Suprapubic skin (tissue), 3 donors: ENCODE measurements around the gene CELSR1.

ENCODE experiments used
- CTCF ChIP-seq, 2 donors: fragments of 200-600 bp in 1 of 2; fragments of 450-650 bp in 1 of 2; sonication (generic) in 1 of 2; IDR thresholded peaks; one replicate each; pipeline ENCODE4 v1.5.1; 2016 to 2019; ENCODE audit warnings: antibody characterized with exemption in 2 of 2, mild to moderate bottlenecking in 1 of 2, moderate library complexity in 1 of 2
- EP300 ChIP-seq: sonication (generic); formaldehyde crosslinking; IDR thresholded peaks from one replicate; pipeline ENCODE4 v1.6.1; 2017; ENCODE audit warnings: antibody characterized with exemption
- POLR2A ChIP-seq, 2 donors: fragments of 450-650 bp; IDR thresholded peaks; one replicate each; pipeline ENCODE4 v1.6.1; 2017; ENCODE audit warnings: antibody characterized with exemption in 2 of 2, mild to moderate bottlenecking in 2 of 2, moderate library complexity in 2 of 2

DNA sequence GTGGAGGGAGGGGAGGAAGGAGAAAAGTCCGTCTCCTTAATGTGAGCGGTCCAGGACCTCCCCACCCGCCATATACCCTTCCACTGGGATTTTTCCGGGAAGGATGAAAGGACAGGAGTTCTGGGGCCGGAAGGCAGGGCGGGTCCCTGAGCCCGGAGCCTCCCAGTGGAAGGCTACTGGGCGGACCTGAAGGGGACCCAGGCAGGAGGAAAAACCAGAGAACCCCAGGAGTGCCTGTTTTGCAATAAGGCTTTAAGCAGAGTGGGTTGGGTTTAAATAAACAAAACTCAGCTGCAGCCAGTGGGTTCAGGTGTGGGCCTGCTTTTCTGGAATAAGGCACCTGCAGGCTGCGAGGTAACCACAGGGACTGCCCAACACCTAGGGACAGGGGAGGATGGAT is 1.7 kb upstream of the CELSR1 start:
- no peak for TF ChIP-seq CTCF (IDR thresholded peaks at IDR 0.05)
- TF ChIP-seq POLR2A (IDR thresholded peaks at IDR 0.05): no peak
- no peak for TF ChIP-seq EP300
